Neutrophil (primary cell): ENCODE results near the gene STK32C.

Experiments used
- H3K27ac ChIP-seq: fragments of 200-600 bp; sonication (generic); 2 replicates; pipeline ENCODE4 v1.5.1; 2016; ENCODE audit warnings: mild to moderate bottlenecking, moderate library complexity
- H3K27me3 ChIP-seq: fragments of 200-600 bp; sonication (generic); 2 replicates; pipeline ENCODE4 v1.6.0; 2016; ENCODE audit warnings: mild to moderate bottlenecking
- H3K36me3 ChIP-seq: fragments of 200-600 bp; sonication (generic); 2 replicates; pipeline ENCODE4 v1.5.1; 2017
- H3K4me1 ChIP-seq, 2 experiments: fragments of 200-600 bp in 1 of 2; sonication (generic) in 1 of 2; 1 replicate in 1 of 2; 2 replicates in 1 of 2; pipeline versions ENCODE4 v1.5.1 to v1.6.1; 2013 to 2016; ENCODE audit warnings: low read depth in 1 of 2, low read length in 1 of 2, mild to moderate bottlenecking in 1 of 2, moderate library complexity in 1 of 2; ENCODE audit not compliant: control insufficient read depth in 1 of 2, insufficient read depth in 1 of 2
- H3K4me3 ChIP-seq, 2 experiments: fragments of 200-600 bp in 1 of 2; sonication (generic) in 1 of 2; 1 replicate in 1 of 2; 2 replicates in 1 of 2; pipeline ENCODE4 v1.5.1; 2013 to 2016; ENCODE audit warnings: low read depth in 1 of 2, low read length in 1 of 2, mild to moderate bottlenecking in 1 of 2, moderate library complexity in 1 of 2
- H3K9me3 ChIP-seq: fragments of 200-600 bp; sonication (generic); 2 replicates; pipeline ENCODE4 v1.5.1; 2016
- CTCF ChIP-seq: fragments of 200-600 bp; sonication (generic); IDR thresholded peaks from 2 replicates; pipeline ENCODE4 v1.5.1; 2016; ENCODE audit warnings: antibody characterized with exemption

STK32C gene

GRCh38 chr10:132332433-132332754 is 24.6 kb upstream of the STK32C start:
- H3K36me3 ChIP-seq, result no peaks in the 10 kb centered on the region
- H3K4me1 ChIP-seq, result peaks cover 53 to 54% of the 10 kb centered on the region in 2 experiments
- peak overlapping the region; percentile 62 to 92 for H3K4me3 ChIP-seq

GRCh38 chr10:132331601-132332432 is 24.1 kb upstream of the STK32C start, which contains the start of gene LRRC27:
Gene LRRC27, plus strand, starts transcription at chr10:132332193. Its CDS starts 1,332 bp downstream, at chr10:132333525.
- H3K4me3 ChIP-seq, result peak within 1 kb of the TSS; percentile 62 to 92
- H3K27ac ChIP-seq, result peak within 1 kb of the TSS; percentile 78
- H3K4me1 ChIP-seq, result peaks cover 50% of the 10 kb centered on the region in 2 experiments
- peak; percentile 37 for TF ChIP-seq CTCF
- no peaks in the 10 kb centered on the region for H3K36me3 ChIP-seq
- no peaks in the 10 kb centered on the region for H3K9me3 ChIP-seq
- H3K27me3 ChIP-seq, result no peaks in the 10 kb centered on the region

More at GRCh38 chr10:132332433-132332754, 24.6 kb upstream of the STK32C start:
- no peaks in the 10 kb centered on the region for H3K27me3 ChIP-seq
- no peaks in the 10 kb centered on the region for H3K9me3 ChIP-seq
- peak overlapping the region; percentile 78 for H3K27ac ChIP-seq
- no peak for TF ChIP-seq CTCF

- Histone ChIP-seq H3K27ac (peak overlapping the region; percentile 71), H3K36me3 (no peaks in the 10 kb centered on the region), H3K27me3 (no peaks in the 10 kb centered on the region), H3K4me1 (peaks cover 36% of the 10 kb centered on the region in 2 experiments), H3K4me3 (peak overlapping the region; percentile 62 to 92), H3K9me3 (no peaks in the 10 kb centered on the region)
- TF ChIP-seq CTCF, result no peak
Measured at GRCh38 chr10:132330486-132330833, 22.7 kb upstream of the STK32C start.

GRCh38 chr10:132329565-132330485 is 22.1 kb upstream of the STK32C start:
- Histone ChIP-seq H3K36me3 (no peaks in the 10 kb centered on the region), H3K9me3 (no peaks in the 10 kb centered on the region), H3K4me3 (peak overlapping the region; percentile 62 to 92), H3K4me1 (peaks cover 30 to 31% of the 10 kb centered on the region in 2 experiments), H3K27ac (peak overlapping the region; percentile 71), H3K27me3 (no peaks in the 10 kb centered on the region)
- TF ChIP-seq CTCF, result no peak

GRCh38 chr10:132328738-132329137 is 21.0 kb upstream of the STK32C start:
- H3K27ac ChIP-seq, result no peak overlapping the region
- no peaks in the 10 kb centered on the region for H3K9me3 ChIP-seq
- TF ChIP-seq CTCF, result no peak
- peaks cover 29 to 31% of the 10 kb centered on the region in 2 experiments for H3K4me1 ChIP-seq
- H3K36me3 ChIP-seq, result no peaks in the 10 kb centered on the region
- no peaks in the 10 kb centered on the region for H3K27me3 ChIP-seq
- H3K4me3 ChIP-seq, result no peak overlapping the region
